Measurements from ENCODE around the gene JPH2.

- TF ChIP-seq POLR2A (IDR thresholded peaks at IDR 0.05) (no peak), CTCF (IDR thresholded peaks at IDR 0.05) (no peak)
Observed at GRCh38 chr20:44093249-44093582, 93.8 kb downstream of the JPH2 start.
